Parathyroid adenoma (tissue), 2 donors: Measurements from ENCODE around the gene ECE1.

Source experiments
- H2AFZ ChIP-seq: fragments of 300-600 bp; sonication (generic); one replicate; pipeline ENCODE4 v1.7.0; 2017; ENCODE audit warnings: antibody characterized with exemption, mild to moderate bottlenecking
- H3K27ac ChIP-seq: fragments of 300-600 bp; sonication (generic); one replicate; pipeline ENCODE4 v1.7.0; 2017
- H3K27me3 ChIP-seq: fragments of 300-600 bp; sonication (generic); one replicate; pipeline ENCODE4 v1.7.0; 2017; ENCODE audit warnings: low read length; ENCODE audit not compliant: control insufficient read depth, insufficient read depth
- H3K36me3 ChIP-seq: fragments of 300-600 bp; sonication (generic); one replicate; pipeline ENCODE4 v1.7.0; 2017; ENCODE audit warnings: low read length; ENCODE audit not compliant: control insufficient read depth, insufficient read depth
- H3K4me1 ChIP-seq: fragments of 300-600 bp; sonication (generic); one replicate; pipeline ENCODE4 v1.7.0; 2017; ENCODE audit warnings: control low read depth
- H3K4me2 ChIP-seq: fragments of 300-600 bp; sonication (generic); one replicate; pipeline ENCODE4 v1.7.0; 2017; ENCODE audit warnings: low read length
- H3K4me3 ChIP-seq: fragments of 300-600 bp; sonication (generic); one replicate; pipeline ENCODE4 v1.7.0; 2017; ENCODE audit warnings: low read depth, low read length
- H3K79me2 ChIP-seq: fragments of 300-600 bp; sonication (generic); one replicate; pipeline ENCODE4 v1.7.0; 2017; ENCODE audit warnings: control low read depth
- H3K9ac ChIP-seq: fragments of 300-600 bp; sonication (generic); one replicate; pipeline ENCODE4 v1.7.0; 2017; ENCODE audit warnings: mild to moderate bottlenecking
- H3K9me3 ChIP-seq: fragments of 300-600 bp; sonication (generic); one replicate; pipeline ENCODE4 v1.7.0; 2017; ENCODE audit warnings: low read length; ENCODE audit not compliant: control insufficient read depth
- TF ChIP-seq, protein P1 (sequence below): fragments of 300-600 bp; sonication (generic); IDR thresholded peaks from one replicate; pipeline ENCODE4 v1.7.0; 2017; ENCODE audit warnings: antibody characterized with exemption, mild to moderate bottlenecking
- donor health status: primary hyperparathyroidism.

The ECE1 gene

DNA sequence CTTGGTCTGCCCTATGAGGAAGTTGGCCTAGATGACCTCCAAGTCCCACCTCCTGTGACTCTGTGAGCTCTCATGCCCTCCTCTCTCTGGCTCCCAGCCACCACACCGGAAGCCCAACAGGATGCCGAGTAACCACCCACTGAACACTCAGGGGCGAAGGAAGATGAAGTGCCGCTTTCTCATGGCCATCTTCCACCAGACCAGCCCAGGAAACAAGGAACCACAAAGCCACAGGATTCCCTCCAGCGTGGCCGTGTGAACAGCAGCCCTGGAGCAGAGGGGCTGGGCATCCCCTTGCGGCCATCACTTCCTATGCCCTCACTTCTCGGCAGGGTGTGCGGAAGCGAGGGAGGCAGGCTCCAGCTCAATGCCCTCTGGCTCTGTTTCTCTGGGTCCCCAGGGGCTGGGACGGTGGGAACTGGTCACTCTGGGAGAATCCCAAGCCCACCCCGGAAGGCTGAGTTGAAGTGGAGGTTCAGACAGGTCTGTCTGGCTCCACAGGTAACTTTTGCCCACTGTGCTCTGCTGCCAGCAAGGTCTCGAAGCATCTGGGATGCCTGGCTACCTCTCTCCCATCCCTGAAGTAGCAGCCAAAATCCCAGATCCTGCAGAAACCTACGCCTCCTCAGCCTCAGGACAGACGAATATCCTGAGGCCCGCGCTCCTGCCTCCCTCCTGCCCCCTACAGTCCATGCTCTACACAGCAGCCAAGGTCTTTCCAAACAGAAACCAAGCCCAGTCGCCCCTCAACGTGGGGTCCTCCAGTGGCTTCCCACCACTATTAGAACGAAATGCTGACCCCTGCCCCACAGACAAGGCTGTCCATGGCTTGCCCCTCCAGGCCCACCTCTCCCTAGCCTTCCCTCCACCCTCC, 44.2 kb upstream of the ECE1 start:
- H3K36me3 ChIP-seq = no peaks in the 10 kb centered on the region
- peak overlapping the region; percentile 85 for H3K27ac ChIP-seq
- H3K9ac ChIP-seq = no peak overlapping the region
- peak overlapping the region; percentile 28 for H3K4me2 ChIP-seq
- H3K4me1 ChIP-seq = peaks cover 72% of the 10 kb centered on the region
- H2AFZ ChIP-seq = peak overlapping the region; percentile 22
- no peak overlapping the region for H3K4me3 ChIP-seq
- TF ChIP-seq, protein P1, sequence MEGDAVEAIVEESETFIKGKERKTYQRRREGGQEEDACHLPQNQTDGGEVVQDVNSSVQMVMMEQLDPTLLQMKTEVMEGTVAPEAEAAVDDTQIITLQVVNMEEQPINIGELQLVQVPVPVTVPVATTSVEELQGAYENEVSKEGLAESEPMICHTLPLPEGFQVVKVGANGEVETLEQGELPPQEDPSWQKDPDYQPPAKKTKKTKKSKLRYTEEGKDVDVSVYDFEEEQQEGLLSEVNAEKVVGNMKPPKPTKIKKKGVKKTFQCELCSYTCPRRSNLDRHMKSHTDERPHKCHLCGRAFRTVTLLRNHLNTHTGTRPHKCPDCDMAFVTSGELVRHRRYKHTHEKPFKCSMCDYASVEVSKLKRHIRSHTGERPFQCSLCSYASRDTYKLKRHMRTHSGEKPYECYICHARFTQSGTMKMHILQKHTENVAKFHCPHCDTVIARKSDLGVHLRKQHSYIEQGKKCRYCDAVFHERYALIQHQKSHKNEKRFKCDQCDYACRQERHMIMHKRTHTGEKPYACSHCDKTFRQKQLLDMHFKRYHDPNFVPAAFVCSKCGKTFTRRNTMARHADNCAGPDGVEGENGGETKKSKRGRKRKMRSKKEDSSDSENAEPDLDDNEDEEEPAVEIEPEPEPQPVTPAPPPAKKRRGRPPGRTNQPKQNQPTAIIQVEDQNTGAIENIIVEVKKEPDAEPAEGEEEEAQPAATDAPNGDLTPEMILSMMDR = peak; percentile 57
- H3K79me2 ChIP-seq = peaks cover 25% of the 10 kb centered on the region
- no peaks in the 10 kb centered on the region for H3K9me3 ChIP-seq
- no peaks in the 10 kb centered on the region for H3K27me3 ChIP-seq

DNA sequence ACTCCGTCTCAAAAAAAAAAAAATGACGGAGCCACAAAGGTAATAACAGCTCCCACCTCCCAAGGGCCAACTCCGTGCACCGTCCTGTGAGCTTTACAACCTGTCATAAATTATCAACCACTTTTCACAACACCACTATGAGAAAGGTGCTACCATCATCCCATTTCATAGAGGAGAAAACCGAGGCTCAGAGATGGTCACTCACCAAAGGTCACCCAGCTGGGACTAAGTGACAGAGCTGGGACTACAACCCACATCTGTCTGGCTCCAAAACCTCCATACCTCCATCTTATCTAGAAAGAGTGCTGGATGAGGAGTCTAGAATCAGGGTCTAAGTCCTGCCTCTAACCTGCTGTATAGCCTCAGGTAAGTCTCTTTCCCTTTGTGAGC, 43.6 kb upstream of the ECE1 start:
- peaks cover 22% of the 10 kb centered on the region for H3K79me2 ChIP-seq
- no peak overlapping the region for H3K9ac ChIP-seq
- H3K4me2 ChIP-seq = no peak overlapping the region
- H3K9me3 ChIP-seq = no peaks in the 10 kb centered on the region
- H3K27ac ChIP-seq = peak overlapping the region; percentile 85
- TF ChIP-seq, protein P1 = no peak
- peak overlapping the region; percentile 22 for H2AFZ ChIP-seq
- no peaks in the 10 kb centered on the region for H3K36me3 ChIP-seq
- peaks cover 72% of the 10 kb centered on the region for H3K4me1 ChIP-seq
- no peak overlapping the region for H3K4me3 ChIP-seq
- no peaks in the 10 kb centered on the region for H3K27me3 ChIP-seq

DNA sequence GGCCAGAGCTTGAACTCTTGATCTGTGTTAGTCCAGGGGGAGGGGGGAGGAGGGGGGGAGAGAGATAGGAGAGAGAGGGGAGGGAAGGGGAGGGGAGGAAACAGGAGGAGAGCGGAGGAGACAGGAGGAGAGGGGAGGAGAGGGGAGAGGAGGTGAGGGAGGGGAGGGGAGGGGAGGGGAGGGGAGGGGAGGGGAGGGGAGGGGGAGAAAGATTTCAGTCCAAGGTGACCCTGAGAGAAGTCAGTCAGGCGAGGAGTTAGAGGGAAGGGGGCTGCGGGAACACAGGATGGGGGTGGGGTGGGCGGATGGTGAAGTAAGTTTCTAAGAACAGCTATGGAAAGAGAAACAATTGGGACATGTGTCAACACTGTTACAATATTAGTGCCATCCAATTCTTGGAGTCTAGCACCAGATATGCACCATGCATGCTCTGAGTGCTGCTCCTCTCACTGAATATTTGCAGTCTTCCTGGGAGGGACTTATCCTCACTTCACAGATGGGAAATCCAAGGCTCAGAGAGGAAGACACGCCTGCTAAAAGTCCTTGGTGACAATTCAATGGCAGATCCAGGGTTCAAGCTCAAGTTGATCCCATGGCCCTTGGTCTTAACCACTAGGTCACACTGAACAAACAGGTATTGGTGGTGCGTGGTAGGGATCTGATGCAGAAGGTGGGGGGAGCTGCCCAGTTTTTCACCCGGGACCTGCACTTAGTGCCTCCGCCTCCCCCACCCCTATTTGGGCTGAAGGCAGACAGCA, 42.5 kb upstream of the ECE1 start:
- H3K9ac ChIP-seq = no peak overlapping the region
- TF ChIP-seq, protein P1 = no peak
- H3K9me3 ChIP-seq = no peaks in the 10 kb centered on the region
- peaks cover 62% of the 10 kb centered on the region for H3K4me1 ChIP-seq
- H3K79me2 ChIP-seq = peaks cover 27% of the 10 kb centered on the region
- no peaks in the 10 kb centered on the region for H3K36me3 ChIP-seq
- no peak overlapping the region for H2AFZ ChIP-seq
- no peak overlapping the region for H3K27ac ChIP-seq
- H3K4me2 ChIP-seq = no peak overlapping the region
- H3K4me3 ChIP-seq = no peak overlapping the region
- H3K27me3 ChIP-seq = no peaks in the 10 kb centered on the region

DNA sequence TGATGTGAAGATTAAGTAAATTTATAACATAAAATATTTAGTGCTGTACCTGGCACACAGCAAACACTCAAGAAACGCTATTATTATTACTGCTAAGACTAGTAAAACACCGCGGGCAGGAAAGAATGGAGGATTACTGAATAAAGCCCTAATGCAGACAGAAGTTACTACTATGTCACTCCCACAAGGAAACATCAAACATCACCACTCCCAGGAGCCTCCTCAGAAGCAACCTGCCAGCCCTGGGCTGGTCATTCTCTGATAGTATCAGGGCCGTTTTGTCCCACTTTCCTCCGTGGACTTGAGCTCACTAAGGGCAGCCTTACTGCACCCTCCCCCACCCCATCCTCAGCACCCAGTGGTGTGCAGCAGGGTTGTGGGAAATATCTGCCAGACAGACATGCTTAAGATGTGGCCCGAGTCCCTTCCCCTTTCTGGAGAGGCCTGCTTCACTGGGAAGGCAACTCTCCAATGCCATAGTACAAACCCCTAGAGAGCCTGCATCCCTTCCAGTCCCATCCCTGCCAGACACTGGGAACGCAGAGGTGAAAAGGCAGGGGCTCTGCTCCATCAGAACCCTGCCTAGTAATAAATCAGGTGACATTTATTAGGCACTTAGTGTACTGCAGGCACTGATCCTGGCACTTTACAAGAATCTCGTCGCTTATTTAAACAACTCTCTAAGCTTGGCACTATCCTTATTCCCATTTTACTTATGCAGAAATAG, 41.7 kb upstream of the ECE1 start:
- Histone ChIP-seq H3K27ac (peak overlapping the region; percentile 32), H3K9me3 (no peaks in the 10 kb centered on the region), H3K4me2 (no peak overlapping the region), H3K27me3 (no peaks in the 10 kb centered on the region), H2AFZ (no peak overlapping the region), H3K9ac (no peak overlapping the region), H3K4me1 (peaks cover 54% of the 10 kb centered on the region), H3K36me3 (no peaks in the 10 kb centered on the region), H3K79me2 (peaks cover 30% of the 10 kb centered on the region), H3K4me3 (no peak overlapping the region)
- TF ChIP-seq, protein P1 = no peak
